Midbrain (tissue), 1 donor: ENCODE data around the gene CELSR1.
A peak's percentile ranks its signal among the peaks of the same experiment; 100 is the strongest.

Source experiments
- DNase-seq: peaks from one replicate; lab custom pipeline; 2025; lab: John Stamatoyannopoulos, UW

The CELSR1 gene

DNA sequence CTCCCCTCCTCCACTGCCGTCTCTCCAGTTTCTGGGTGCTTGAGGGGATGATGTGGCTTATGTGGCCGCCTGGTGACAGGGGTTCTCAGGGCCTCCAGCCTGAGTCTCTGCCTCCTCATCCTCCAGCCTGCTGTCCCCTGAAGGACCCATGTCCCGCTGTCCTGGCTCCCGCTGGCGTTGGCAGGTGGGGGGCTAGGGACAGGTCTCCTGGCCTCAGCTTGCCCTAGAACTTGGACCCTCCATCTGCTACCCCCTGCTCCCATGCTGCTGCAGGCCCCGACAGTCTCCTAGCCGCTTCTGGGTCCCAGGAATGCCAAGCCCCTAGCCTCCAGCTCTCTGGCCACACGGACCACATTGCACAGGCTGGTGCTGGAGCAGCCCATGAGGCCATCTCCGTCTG, 13.9 kb upstream of the CELSR1 start:
- no peak for DNase-seq

GRCh38 chr22:46549971-46550641, 12.7 kb upstream of the CELSR1 start:
- DNase-seq: no peak

GRCh38 chr22:46549563-46549840, 12.1 kb upstream of the CELSR1 start:
- DNase-seq: no peak

GRCh38 chr22:46547883-46548244, 10.4 kb upstream of the CELSR1 start:
- DNase-seq: no peak

GRCh38 chr22:46547179-46547882, 9.9 kb upstream of the CELSR1 start:
- no peak for DNase-seq

GRCh38 chr22:46546466-46547178, 9.2 kb upstream of the CELSR1 start:
- DNase-seq: no peak

- DNase-seq: no peak
These were observed 7.8 kb upstream of the CELSR1 start for GRCh38 chr22:46545086-46545792.

- peak; percentile 60 for DNase-seq
These were observed 4.9 kb upstream of the CELSR1 start for GRCh38 chr22:46542011-46542985.

DNA sequence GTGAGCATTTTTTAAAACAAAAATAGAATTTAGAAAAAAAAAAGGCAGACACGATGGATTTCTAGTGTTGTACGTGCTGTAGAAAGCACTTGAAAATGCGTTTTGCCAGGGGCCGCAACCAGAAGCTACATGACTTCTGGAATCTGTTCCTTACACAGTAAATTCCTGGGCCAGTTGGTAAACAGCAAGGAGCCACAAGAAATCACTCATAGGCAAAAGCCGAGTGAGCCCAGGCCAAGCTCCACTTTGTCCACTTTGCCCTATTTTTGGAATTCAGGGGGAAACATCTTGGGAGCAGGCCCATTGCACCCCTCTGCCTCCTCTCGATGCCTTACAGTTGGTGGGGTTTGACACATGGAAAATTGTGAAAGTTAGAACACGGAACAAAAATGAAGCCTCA, 4.1 kb upstream of the CELSR1 start:
- no peak for DNase-seq

DNA sequence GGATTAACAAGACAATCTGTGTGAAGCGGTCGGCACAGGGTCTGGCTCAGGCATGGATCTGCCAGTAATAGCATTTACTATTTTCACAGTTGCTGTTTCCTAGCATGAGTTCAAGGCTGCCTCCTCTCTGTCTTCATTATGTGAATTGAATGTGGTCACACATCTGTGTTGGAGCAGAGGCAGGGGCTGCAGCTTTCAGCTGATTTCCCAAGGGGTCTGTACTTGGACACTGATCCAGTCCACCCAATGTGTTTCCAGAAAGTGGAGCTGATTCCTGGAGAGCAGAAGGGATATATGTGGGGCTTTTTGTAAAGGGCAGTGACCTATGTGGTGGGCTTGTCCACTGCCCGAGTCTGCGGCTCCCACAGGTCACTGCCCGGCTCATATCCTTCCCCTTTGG, 3.5 kb upstream of the CELSR1 start:
- DNase-seq: no peak

GRCh38 chr22:46539169-46539568, 1.7 kb upstream of the CELSR1 start:
- no peak for DNase-seq

- no peak for DNase-seq
These were observed 1.4 kb upstream of the CELSR1 start for GRCh38 chr22:46538814-46539160.

- no peak for DNase-seq
These were observed 760 bp upstream of the CELSR1 start for GRCh38 chr22:46537946-46538813.

- DNase-seq: no peak
These were observed 739 bp downstream of the CELSR1 start for GRCh38 chr22:46536537-46537224.

DNA sequence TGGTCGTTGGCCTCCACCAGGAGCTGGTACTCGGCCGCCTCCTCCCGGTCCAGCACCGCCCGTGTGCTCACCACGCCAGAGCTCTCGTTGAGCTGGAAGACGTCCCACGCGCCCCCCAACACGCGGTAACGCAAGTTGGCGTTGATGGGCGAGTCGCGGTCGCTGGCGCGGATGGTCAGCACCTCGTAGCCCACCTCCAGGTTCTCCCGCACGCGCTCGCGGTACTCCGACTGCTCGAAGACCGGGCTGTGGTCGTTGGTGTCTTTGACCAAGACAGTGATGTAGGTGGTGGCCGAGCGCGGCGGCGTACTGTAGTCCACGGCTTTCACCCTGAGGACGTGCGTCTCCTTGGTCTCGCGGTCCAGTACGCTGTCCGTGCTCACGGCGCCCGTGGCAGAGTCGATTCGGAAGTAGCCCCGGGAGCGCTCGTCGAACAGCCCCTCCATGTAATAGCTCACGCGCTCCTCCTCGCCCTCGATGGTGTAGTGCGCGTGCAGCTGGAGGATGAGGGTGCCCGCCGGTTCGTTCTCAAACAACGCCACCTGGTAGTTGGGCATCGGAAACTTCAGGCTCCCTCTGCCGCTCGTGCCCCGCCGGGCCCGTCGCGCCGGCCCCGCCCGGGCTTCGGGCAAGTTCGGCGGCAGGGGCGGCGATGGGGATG, 1.4 kb downstream of the CELSR1 start:
- DNase-seq: no peak

DNA sequence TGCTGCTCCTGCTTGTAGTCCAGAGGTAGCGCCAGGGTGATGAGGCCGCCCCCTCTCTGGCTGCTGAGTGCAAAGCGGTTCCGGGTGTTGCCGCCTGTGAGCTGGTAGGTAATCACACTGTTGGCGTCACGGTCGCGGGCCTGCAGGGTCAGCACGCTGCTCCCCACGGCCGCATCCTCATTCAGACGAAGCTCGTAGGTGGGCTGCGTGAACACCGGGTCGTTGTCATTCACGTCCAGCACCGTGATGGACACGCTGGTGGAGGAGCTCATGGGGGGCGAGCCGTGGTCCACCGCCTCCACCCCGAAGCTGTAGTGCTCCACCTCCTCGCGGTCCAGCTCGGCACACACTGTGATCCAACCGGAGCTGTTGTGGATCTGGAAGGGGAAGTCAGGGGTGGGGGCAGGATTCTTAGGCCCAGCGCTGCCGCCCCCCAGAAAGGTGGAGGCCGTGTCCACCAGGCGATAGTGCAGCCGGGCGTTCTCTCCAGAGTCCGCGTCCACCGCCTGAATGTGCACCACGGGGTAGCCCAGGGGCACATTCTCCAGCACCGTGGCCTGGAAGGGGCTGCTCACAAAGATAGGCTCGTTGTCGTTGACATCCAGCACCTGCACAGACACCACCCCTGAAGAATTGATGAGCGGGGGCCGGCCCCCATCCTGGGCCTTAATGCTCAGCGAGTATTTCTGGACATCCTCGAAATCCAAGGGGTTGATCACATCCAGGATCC, 2.4 kb downstream of the CELSR1 start:
- no peak for DNase-seq

- DNase-seq: no peak
These were observed 3.1 kb downstream of the CELSR1 start for GRCh38 chr22:46534177-46534776.

DNA sequence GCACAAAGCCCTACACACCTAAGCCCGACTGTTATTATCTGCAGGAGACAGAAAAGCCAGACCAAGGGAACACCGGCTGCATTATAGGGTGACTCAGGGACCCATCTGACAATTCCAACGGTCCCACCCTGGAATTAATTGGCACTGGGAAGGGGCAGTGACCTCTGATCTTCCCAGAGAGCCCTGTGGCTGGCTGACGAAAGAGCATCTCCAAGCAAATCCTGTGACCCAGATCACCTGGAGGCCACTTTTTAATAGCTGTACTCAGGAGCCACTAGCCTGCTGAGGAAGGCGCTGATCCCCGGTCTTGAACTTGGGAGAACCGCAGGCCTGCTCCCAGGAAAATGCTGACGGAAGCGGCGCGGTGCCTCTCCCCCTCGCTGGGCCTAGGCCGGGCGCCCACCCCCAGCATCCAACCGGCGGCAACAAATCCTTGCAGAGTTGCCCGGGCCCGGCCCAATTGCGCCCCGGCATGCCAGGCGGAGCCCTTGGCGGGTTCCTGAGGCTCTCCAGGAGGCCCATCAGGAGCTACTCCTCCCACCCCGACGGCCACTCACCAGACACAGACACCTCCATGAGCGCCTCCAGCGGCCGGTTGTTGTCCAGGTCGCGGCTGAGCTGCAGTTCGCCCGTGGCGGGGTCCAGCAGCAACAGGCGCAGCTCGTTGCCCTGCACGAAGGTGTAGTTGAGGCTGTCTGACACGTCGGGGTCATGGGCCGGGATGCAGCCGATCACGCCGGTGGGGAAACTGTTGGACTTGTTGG, 4.2 kb downstream of the CELSR1 start:
- no peak for DNase-seq
